Stimulated activated CD4-positive, alpha-beta T cell treated with anti-CD3 and anti-CD28 coated beads, Interleukin-4, amount 100 ng/mL, for 24 hours (primary cell): ENCODE data around the gene APIP.
A peak's percentile ranks its signal among the peaks of the same experiment; 100 is the strongest.

Experiments used
- DNase-seq: peaks from one replicate; pipeline ENCODE4 v3.0.0-alpha.2; 2020

The APIP gene

GRCh38 chr11:34916015-34916842 is at the start of gene APIP, which contains the start of gene PDHX:
Gene APIP, minus strand, starts transcription at chr11:34916379. Its CDS starts 95 bp downstream, at chr11:34916284.
Gene PDHX, plus strand, starts transcription at chr11:34916618. Its CDS starts 38 bp downstream, at chr11:34916656.
- DNase-seq, result peak; percentile 98

DNA sequence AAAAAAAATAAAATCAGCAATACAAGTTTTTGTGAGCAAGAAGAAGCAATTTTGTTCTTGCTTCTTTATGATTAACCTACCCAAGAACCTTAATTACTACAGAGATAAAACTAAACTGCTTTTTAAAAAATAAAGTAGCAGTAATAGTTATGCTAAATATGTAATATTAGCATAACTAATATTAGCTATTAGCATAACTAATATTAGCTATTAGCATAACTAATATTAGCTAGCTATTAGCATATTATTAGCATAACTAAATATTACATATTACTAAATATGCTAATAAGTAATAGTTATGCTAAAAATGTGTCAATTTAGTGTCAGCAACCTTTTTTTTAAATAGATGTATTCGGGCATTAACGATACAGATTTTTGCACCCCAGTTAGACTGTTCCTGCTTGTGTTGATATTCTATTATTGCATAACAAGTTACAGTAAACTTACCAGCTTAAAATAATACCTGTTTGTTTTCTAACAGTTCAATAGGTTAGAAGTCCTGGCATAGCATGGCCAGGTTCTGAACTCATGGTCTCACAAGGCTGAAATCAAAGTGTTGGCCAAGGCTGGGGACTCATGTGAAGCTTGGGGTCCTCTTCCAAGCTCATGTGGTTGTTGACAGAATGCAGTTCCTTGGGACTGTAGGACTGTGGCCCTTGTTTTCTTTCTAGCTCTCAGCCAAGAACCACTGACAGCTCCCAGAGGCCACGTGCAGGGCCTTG is 48.6 kb upstream of the APIP start:
- DNase-seq, result no peak

DNA sequence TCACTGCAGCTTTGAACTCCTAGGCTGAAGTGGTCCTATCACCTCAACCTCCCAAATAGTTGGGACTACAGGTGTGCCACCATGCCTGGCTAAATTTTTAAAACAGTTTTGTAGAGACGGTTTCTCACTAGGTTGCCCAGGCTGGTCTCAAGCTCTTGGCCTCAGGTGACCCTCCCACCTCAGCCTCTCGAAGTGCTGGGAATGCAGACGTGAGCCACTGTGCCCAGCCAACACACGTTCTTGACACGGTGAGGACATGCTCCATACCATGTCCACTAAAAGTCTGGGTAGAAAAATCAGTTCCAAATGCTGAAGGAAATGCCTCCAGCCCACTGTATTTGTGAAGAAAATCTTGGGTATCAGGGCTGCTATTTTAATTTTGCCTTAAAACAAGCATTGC is 47.2 kb upstream of the APIP start:
- no peak for DNase-seq

GRCh38 chr11:34962034-34962433 is 45.9 kb upstream of the APIP start:
- no peak for DNase-seq

GRCh38 chr11:34960277-34960676 is 44.1 kb upstream of the APIP start:
- DNase-seq, result no peak

- DNase-seq, result no peak
Measured at GRCh38 chr11:34959770-34960169, 43.6 kb upstream of the APIP start.

GRCh38 chr11:34957606-34958005 is 41.4 kb upstream of the APIP start:
- no peak for DNase-seq

DNA sequence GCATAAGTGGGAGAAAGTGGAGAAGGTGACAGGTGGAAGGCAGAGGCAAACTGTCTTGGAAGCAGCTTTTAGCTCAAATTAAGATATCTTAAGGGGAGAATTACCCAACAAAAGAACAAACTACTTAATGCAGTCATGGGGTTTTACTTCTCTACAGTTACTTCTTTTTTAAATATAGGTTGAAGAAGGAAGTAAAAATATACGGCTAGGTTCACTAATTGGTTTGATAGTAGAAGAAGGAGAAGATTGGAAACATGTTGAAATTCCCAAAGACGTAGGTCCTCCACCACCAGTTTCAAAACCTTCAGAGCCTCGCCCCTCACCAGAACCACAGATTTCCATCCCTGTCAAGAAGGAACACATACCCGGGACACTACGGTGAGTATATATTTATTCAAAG is 41.0 kb upstream of the APIP start:
- no peak for DNase-seq

DNA sequence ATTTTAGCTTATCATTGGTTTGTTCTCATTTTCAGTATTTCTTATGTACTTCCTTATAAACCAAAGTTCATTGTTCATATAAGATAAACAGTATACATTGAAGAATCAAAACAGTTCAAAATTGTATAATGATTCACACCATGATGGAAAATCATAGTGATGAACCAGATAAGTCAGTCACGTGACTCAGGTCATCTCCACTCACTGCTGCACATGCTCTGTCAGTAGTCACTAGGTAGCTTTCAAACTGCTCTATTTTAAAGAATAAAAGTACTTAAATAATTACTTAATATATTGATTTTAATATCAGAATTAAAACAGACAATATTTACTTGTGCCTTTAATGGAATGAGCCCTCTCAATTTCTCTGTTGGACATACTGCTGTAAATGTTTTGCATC is 37.8 kb upstream of the APIP start:
- DNase-seq, result no peak

GRCh38 chr11:34948696-34949095 is 32.5 kb upstream of the APIP start:
- DNase-seq, result no peak

- DNase-seq, result no peak
Measured at GRCh38 chr11:34944692-34945091, 28.5 kb upstream of the APIP start.

DNA sequence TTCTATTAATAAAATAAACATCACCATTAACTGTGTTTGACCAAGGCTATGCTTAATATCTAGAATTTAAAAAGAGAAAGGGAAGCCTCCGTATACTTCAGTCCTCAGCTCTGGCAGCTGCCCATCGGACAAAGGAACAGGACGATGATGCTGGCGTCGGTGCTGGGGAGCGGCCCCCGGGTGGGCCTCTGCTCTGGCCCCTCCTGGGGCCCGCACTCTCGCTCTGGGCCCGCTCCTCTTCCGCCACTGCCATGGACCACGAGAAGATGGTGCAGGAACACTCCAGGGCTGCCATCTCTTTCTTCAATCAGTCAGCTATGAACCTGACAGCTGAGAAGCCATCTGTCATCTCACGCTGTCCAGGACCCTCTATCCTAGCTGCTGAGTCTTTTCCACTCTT is 25.5 kb upstream of the APIP start:
- DNase-seq, result no peak

DNA sequence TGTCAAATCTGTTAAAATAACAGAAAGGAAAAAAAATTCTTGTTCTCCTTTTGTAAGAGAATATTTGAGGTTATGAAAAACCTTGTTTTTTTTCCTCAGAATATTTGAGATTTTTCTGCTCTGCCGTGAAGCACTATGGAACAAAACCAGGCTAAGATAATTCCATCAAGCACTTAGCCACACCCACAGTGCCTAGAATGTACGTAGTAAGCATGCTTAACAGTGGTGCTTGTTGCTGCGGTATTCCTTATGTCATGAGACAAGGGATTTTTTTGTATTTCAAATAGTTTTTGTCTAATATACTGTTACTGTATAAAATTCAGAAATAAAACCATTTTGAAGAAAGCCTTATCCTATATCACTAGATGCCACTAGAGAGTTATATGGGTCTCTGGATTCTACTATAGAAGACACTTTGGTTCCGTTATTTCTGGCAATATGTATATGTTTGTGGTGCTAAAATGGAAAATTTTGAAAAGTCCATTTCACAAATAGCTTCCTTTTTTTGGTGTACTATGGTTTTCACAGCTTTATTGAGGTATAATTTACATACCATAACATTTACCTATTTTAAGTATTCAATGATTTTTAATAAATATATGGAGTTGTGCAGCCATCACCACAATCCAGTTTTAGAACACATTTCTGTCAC is 24.0 kb upstream of the APIP start:
- DNase-seq, result no peak

DNA sequence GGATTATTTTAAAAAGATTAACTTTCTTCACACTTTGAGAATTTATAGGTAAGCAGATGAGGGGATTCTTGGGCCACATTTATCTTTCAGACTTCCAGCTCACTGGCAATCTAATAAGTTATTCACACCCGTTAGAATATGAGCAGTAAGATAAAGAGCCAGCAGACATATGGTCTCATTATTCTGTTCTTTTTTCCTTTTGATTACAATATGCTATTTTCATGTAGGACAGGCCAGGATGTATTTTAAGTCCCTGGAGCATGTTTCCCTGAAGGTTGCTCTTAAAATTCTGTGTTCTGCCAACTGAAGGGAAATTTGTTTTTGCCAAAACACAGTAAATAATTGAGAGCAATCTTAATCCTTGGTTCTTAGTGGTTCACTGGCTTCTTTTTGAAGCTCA is 22.4 kb upstream of the APIP start:
- no peak for DNase-seq

DNA sequence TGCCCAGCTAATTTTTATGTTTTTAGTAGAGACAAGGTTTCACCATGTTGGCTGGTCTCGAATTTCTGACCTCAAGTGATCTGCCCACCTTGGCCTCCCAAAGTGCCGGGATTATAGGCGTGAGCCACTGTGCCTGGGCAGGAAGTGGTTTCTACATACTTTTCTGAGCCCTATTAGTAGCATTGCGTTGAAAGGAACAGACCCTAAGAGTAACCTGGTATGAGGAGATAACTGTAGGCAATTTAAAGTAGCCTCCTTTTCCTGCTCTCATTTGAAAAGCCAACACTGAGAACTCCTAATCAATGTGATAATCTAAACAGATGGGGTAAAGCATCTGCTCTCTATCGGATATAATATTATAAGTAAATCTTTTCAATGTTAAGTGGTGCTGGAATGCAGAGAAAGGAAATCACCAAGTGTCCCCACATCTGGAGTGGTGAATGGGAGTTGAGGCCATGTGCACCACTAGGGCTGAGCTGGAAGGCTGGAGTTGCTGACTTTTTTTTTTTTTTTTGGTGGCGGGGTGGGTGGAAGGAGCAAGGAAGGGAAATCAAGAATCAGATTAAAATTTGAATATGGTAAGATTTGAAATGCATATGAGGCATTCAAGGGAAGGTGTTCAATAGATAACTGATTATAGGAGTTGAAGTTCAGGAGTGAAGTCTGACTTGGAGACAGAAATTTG is 20.9 kb upstream of the APIP start:
- no peak for DNase-seq

DNA sequence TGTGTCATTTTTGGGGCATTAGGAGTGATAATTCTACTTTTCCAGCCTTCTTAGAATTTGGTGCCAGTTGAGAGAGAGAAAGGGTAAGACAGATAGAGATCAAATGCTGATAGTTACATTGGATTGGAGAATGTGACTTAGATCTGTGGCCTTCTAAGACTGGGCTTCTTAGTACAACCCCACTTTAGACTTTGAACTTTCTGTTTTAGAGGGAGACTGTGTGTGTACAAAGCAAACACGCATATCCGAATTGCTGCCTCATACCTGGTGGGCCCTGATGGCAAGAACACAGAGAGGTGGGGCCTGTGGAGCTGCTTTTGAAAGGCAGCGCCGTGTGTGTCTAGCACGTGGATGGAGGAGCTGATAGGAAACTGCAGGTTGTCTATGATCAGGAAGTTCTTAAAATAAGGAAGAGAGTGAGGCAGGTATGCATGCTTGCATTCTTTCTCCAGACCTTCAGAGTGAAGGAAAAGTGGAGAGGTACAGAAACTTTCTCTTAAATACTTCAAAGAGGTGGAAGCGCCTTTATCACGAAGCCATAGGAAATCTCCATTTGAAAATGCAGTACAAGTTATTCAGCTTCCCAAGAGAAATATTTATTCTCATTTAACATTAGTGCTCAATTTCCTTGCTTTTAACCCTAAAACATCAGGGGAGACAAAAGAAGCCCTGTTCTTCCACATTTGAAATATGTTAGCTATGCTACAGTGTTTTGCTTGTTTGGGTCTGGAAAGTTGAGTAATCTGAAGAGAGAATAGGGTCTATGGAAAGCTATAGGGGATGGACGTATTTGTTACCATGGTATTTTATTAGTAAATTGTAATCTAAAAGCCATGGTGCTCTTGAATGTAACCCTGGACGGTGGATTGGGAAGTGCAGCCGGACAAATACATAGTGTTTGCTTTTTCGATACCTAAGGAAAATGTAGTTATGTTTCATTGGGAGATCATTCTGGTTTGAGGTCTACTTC is 13.9 kb upstream of the APIP start:
- no peak for DNase-seq

GRCh38 chr11:34928960-34929680 is 12.9 kb upstream of the APIP start:
- DNase-seq, result no peak

DNA sequence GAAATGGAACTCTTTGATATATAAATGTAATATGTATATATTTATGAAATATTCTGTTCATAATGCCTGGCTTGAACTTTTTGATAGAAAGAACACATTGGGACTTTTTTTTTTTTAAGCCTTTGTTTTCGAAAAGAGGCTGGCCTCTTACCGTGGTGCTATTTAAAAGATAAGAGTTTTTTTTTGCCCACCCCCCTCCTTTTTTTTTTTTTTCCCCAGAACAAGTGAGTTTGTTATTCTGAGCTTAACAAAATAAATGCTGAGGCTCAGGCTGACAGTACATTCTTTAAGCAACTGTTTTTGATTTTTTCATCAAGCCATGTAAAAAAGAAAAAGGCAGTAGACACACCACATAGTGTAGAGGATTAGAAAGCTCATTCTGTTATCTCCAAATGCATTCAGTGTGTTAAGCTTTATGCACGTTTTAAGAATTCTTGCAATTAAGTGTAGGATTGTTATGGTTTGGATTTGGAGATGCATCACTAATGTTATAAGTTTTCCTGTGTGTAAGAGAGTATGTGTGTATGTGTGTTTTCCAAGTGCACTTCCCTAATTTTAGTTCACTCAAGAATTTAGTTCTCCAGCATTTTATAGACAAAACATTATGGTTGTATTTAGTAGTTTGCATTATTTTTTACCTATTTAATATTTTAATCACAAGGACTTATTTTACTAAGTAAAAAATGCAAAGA is 12.2 kb upstream of the APIP start:
- no peak for DNase-seq

- no peak for DNase-seq
Measured at GRCh38 chr11:34926831-34927132, 10.6 kb upstream of the APIP start.

DNA sequence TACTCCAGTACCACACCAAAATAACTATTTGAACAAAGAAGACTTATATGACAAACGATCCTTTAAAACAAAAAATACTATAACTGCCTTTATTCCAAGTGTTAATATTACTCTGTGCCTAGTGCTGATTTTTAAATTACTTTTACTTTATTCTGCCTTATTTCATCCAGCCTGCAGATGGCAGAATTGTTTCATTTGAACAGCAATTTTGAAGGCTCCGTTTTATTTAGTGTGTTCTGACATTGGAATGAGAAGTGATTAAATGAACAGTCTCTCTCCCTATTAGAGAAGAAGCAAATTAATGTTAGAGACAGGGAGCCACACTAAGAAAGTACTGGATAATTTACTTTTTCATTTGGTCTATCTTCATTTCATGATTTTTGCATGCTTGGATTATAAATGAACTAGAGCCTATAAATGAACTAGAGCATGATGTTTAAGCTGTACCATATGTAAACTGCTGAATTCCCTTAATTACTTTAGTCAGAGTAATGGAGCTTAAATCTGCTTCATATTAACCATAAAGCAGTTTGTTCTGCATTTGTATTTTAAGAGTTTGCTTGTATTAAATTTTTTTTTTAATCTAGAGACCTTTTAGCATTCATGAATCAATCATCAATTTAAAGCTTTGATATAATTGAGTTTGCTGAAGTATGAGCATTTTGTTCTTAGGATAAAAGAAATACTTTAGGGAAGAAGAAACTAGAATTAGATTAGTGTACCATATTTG is 10.1 kb upstream of the APIP start:
- peak; percentile 27 for DNase-seq
